Neuronal stem cell (in vitro differentiated cells): ENCODE results near the gene DPP6.

ENCODE experiments used
- DNase-seq: peaks from one replicate; pipeline ENCODE4 v3.0.0-alpha.2; 2013; ENCODE audit warnings: low spot score
- H2AFZ ChIP-seq: one replicate; pipeline ENCODE4 v1.6.1; 2013; ENCODE audit warnings: mild to moderate bottlenecking, low read length, inconsistent platforms
- H2AK5ac ChIP-seq: 2 replicates; pipeline ENCODE4 v1.6.1; 2013; ENCODE audit warnings: low read depth, mild to moderate bottlenecking, inconsistent platforms, low read length, moderate library complexity, mixed read lengths
- H2BK120ac ChIP-seq: 2 replicates; pipeline ENCODE4 v1.6.1; 2013; ENCODE audit warnings: low read depth, mild to moderate bottlenecking, inconsistent platforms, low read length, moderate library complexity, mixed read lengths
- H2BK12ac ChIP-seq: one replicate; pipeline ENCODE4 v1.6.1; 2013; ENCODE audit warnings: low read length, inconsistent platforms
- H2BK15ac ChIP-seq: 2 replicates; pipeline ENCODE4 v1.6.1; 2013; ENCODE audit warnings: mild to moderate bottlenecking, low read length, inconsistent platforms, mixed read lengths
- H2BK5ac ChIP-seq: one replicate; pipeline ENCODE4 v1.6.1; 2013; ENCODE audit warnings: inconsistent platforms, mild to moderate bottlenecking, low read length, moderate library complexity
- H3K14ac ChIP-seq: one replicate; pipeline ENCODE4 v1.6.1; 2013; ENCODE audit warnings: low read length, inconsistent platforms
- H3K18ac ChIP-seq: 2 replicates; pipeline ENCODE4 v1.6.1; 2013; ENCODE audit warnings: low read length, inconsistent platforms
- H3K23ac ChIP-seq: 2 replicates; pipeline ENCODE4 v1.6.1; 2013; ENCODE audit warnings: low read depth, mild to moderate bottlenecking, mixed read lengths, low read length, inconsistent platforms; ENCODE audit not compliant: poor library complexity
- H3K27ac ChIP-seq: replicated peaks from 3 replicates; pipeline ENCODE4 v1.5.1; 2013; ENCODE audit warnings: low read length, inconsistent platforms
- H3K27me3 ChIP-seq, 3 experiments: 2 replicates each; pipeline ENCODE4 v1.6.1; 2013; ENCODE audit warnings: low read length in 3 of 3, mild to moderate bottlenecking in 2 of 3, inconsistent platforms in 1 of 3, low read depth in 1 of 3, mixed read lengths in 1 of 3, moderate library complexity in 1 of 3; ENCODE audit not compliant: control insufficient read depth in 3 of 3, insufficient read depth in 3 of 3
- H3K36me3 ChIP-seq, 2 donors: replicated peaks in 1 of 2; 2 replicates each; pipeline ENCODE4 v1.6.1; 2013; ENCODE audit warnings: low read length in 2 of 2; ENCODE audit not compliant: control insufficient read depth in 2 of 2, insufficient read depth in 2 of 2
- H3K4ac ChIP-seq: 2 replicates; pipeline ENCODE4 v1.6.1; 2013; ENCODE audit warnings: inconsistent platforms, mild to moderate bottlenecking, low read length, moderate library complexity
- H3K4me1 ChIP-seq, 2 donors: 1 replicate in 1 of 2; 2 replicates in 1 of 2; pipeline ENCODE4 v1.6.1; 2013; ENCODE audit warnings: low read length in 2 of 2, low read depth in 1 of 2; ENCODE audit not compliant: control insufficient read depth in 2 of 2, insufficient read depth in 1 of 2
- H3K4me2 ChIP-seq: one replicate; pipeline ENCODE4 v1.6.1; 2013; ENCODE audit warnings: mild to moderate bottlenecking, low read length, inconsistent platforms; ENCODE audit not compliant: insufficient read depth, poor library complexity, severe bottlenecking
- H3K4me3 ChIP-seq, 2 donors: 2 replicates each; pipeline ENCODE4 v1.5.1; 2013; ENCODE audit warnings: low read length in 2 of 2, mild to moderate bottlenecking in 2 of 2, inconsistent platforms in 1 of 2, moderate library complexity in 1 of 2
- H3K79me1 ChIP-seq: one replicate; pipeline ENCODE4 v1.6.1; 2013; ENCODE audit warnings: low read depth, mild to moderate bottlenecking, inconsistent platforms, low read length, moderate library complexity
- H3K9ac ChIP-seq: one replicate; pipeline ENCODE4 v1.6.1; 2013; ENCODE audit warnings: mild to moderate bottlenecking, low read depth, low read length, inconsistent platforms; ENCODE audit not compliant: poor library complexity
- H3K9me3 ChIP-seq, 2 donors: replicated peaks in 1 of 2; 2 replicates each; pipeline versions ENCODE3 to v1.6.1; 2013; ENCODE audit warnings: low read length in 2 of 2, mild to moderate bottlenecking in 2 of 2, inconsistent platforms in 1 of 2, low read depth in 1 of 2, mixed read lengths in 1 of 2, moderate library complexity in 1 of 2; ENCODE audit not compliant: control insufficient read depth in 2 of 2, insufficient read depth in 1 of 2
- H4K8ac ChIP-seq: one replicate; pipeline ENCODE4 v1.6.1; 2013; ENCODE audit warnings: low read depth, mild to moderate bottlenecking, inconsistent platforms, low read length, moderate library complexity
- H4K91ac ChIP-seq: one replicate; pipeline ENCODE4 v1.6.1; 2013; ENCODE audit warnings: low read length, low read depth, mild to moderate bottlenecking, inconsistent platforms; ENCODE audit not compliant: poor library complexity
- WGBS, 2 donors: extraction: QIAGEN DNeasy Blood & Tissue Kit; methylation state at CpG; one replicate each; pipeline ENCODE4 v1.1.7; 2013; ENCODE audit warnings: missing lambda C conversion rate in 2 of 2, mixed read lengths in 1 of 2; ENCODE audit not compliant: insufficient read length in 2 of 2, insufficient replicate concordance in 1 of 2; ENCODE audit errors: extremely low coverage in 2 of 2; 5-methylcytosine and 5-hydroxymethylcytosine counted together

The DPP6 gene

DNA sequence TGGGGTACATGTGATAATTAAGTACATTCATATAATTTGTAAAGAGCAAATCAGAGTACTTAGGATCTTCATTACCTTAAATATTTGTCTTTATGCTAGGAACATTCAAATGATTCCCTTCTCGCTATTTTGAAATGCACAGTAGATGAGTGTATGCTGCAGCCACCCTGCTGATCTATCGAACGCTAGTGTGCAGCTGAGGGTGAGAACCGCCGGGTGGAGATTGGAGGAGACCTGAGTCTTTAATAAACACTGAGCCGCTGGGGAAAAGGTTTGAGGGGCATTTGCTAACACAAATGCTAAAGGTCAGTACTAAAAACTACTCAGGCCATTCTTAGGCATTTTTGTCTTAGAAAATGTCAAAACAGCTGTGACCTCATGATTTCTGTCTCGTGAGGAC, 148.0 kb downstream of the DPP6 start:
- Histone ChIP-seq H2BK120ac (no peak overlapping the region), H3K4ac (no peak overlapping the region), H3K79me1 (no peaks in the 10 kb centered on the region), H2AFZ (no peak overlapping the region), H3K23ac (no peak overlapping the region), H3K14ac (no peak overlapping the region), H3K18ac (no peak overlapping the region), H3K4me1 (no peaks in the 10 kb centered on the region), H2BK5ac (no peak overlapping the region), H2AK5ac (no peak overlapping the region), H3K4me3 (no peak overlapping the region), H3K9me3 (no peaks in the 10 kb centered on the region), H3K27me3 (no peaks in the 10 kb centered on the region), H4K91ac (no peak overlapping the region), H3K27ac (no peak overlapping the region), H2BK12ac (no peak overlapping the region), H3K4me2 (no peak overlapping the region), H3K36me3 (no peaks in the 10 kb centered on the region), H4K8ac (no peak overlapping the region), H2BK15ac (no peak overlapping the region), H3K9ac (no peak overlapping the region)
- DNase-seq = no peak
- WGBS, 2 donors = no CpG with 5 or more reads among the region's 7 CpGs

DNA sequence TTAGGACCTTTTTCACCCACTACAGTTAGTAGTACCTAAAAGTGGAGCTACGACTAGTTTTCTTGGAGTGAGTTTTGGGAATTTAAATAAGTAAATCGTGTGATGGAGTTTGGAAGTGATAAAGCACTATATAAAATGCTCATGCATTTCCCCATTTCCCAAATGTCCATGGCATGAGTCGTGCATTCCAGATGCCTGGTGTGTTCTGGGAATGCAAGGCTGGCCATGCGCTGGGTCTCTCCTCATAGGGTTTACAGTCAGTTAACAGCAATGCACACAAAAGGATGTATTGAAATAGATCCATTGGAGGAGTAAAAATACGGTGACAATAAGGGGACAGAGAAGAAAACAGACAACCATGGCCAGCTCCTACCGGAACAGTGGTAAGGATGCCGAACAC, 149.8 kb downstream of the DPP6 start:
- Histone ChIP-seq H2BK15ac (no peak overlapping the region), H3K4me2 (no peak overlapping the region), H3K27me3 (no peaks in the 10 kb centered on the region), H3K18ac (no peak overlapping the region), H3K9ac (no peak overlapping the region), H3K9me3 (no peaks in the 10 kb centered on the region), H3K4me3 (no peak overlapping the region), H2AK5ac (no peak overlapping the region), H3K14ac (no peak overlapping the region), H4K8ac (no peak overlapping the region), H2BK5ac (no peak overlapping the region), H3K23ac (no peak overlapping the region), H3K36me3 (no peaks in the 10 kb centered on the region), H3K79me1 (no peaks in the 10 kb centered on the region), H3K4ac (no peak overlapping the region), H2BK120ac (no peak overlapping the region), H3K27ac (no peak overlapping the region), H3K4me1 (no peaks in the 10 kb centered on the region), H4K91ac (no peak overlapping the region), H2AFZ (no peak overlapping the region), H2BK12ac (no peak overlapping the region)
- DNase-seq = no peak
- WGBS, 2 donors = no CpG with 5 or more reads among the region's 7 CpGs

DNA sequence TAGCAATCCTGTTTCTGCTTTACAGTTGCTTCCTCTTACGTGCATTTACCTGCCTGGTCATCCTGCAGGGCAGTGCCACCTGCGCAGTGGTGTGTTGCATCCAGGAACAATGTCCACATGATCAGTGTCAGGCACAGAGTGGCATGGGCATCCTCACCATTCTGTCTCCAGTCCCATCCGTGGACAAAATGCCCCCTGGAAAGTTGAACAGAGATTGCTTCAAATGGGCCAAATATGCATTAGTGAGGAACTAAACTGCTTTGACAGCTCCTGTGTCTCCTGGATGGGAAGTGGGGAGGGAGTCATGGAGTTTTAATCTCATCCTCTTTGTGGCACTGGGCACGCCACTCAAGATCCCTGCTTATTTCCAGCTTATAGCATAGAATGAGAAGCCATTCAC, 151.8 kb downstream of the DPP6 start:
- Histone ChIP-seq H3K9ac (no peak overlapping the region), H2BK120ac (no peak overlapping the region), H4K91ac (no peak overlapping the region), H3K14ac (no peak overlapping the region), H3K79me1 (no peaks in the 10 kb centered on the region), H2BK5ac (no peak overlapping the region), H3K4ac (no peak overlapping the region), H3K36me3 (no peaks in the 10 kb centered on the region), H3K9me3 (no peaks in the 10 kb centered on the region), H2AK5ac (no peak overlapping the region), H4K8ac (no peak overlapping the region), H3K4me1 (no peaks in the 10 kb centered on the region), H2BK15ac (no peak overlapping the region), H3K27me3 (no peaks in the 10 kb centered on the region), H3K4me2 (no peak overlapping the region), H3K18ac (no peak overlapping the region), H3K27ac (no peak overlapping the region), H2BK12ac (no peak overlapping the region), H3K23ac (no peak overlapping the region), H2AFZ (no peak overlapping the region), H3K4me3 (no peak overlapping the region)
- no CpG with 5 or more reads among the region's 4 CpGs for WGBS, 2 donors
- DNase-seq = no peak

DNA sequence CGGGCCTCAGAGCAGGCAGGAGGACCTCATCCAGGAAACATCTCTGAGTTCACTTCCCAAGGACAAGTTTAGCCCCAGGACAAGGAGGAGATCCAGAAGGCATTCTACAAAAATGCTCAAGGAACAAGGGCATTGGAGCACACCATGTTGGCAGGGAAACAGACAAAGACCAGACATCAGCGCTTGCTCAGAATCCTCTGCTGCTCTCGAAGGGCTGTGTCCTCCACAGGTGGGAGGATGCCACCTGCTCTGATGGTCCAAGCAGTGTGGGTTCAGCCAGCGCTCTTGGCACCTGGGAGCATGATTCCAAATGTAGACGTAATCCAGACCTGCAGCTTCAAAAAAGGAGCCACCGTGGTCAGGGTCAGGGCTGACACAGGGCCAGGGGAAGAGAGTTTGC, 160.7 kb downstream of the DPP6 start:
- no CpG with 5 or more reads among the region's 6 CpGs for WGBS, 2 donors
- Histone ChIP-seq H3K4me2 (no peak overlapping the region), H3K14ac (no peak overlapping the region)

More for the DNA sequence above, 160.7 kb downstream of the DPP6 start:
- Histone ChIP-seq H3K27ac (no peak overlapping the region), H3K4me1 (no peaks in the 10 kb centered on the region), H2BK12ac (no peak overlapping the region), H2AK5ac (no peak overlapping the region), H3K27me3 (no peaks in the 10 kb centered on the region), H3K9me3 (no peaks in the 10 kb centered on the region), H3K18ac (no peak overlapping the region), H2BK15ac (no peak overlapping the region), H4K91ac (no peak overlapping the region), H3K36me3 (no peaks in the 10 kb centered on the region), H3K79me1 (no peaks in the 10 kb centered on the region), H4K8ac (no peak overlapping the region), H3K4me3 (no peak overlapping the region), H2BK120ac (no peak overlapping the region), H2BK5ac (no peak overlapping the region), H3K4ac (no peak overlapping the region), H3K9ac (no peak overlapping the region), H2AFZ (no peak overlapping the region), H3K23ac (no peak overlapping the region)
- DNase-seq = no peak
